Ishikawa (cell line): ENCODE results near the gene MFSD12.

Source experiments
- CEBPB ChIP-seq: IDR thresholded peaks from 2 replicates; pipeline ENCODE4 v1.6.1; 2012
- CREB1 ChIP-seq: IDR thresholded peaks from 2 replicates; pipeline ENCODE4 v1.6.1; 2012; ENCODE audit warnings: low read depth
- EGR1 ChIP-seq: IDR thresholded peaks from 2 replicates; pipeline ENCODE4 v1.6.1; 2012
- EP300 ChIP-seq: IDR thresholded peaks from 2 replicates; pipeline ENCODE4 v1.6.1; 2012; ENCODE audit warnings: borderline replicate concordance
- FOXM1 ChIP-seq: IDR thresholded peaks from 2 replicates; pipeline ENCODE4 v1.6.1; 2012; ENCODE audit warnings: low read depth, borderline replicate concordance
- MAX ChIP-seq: IDR thresholded peaks from 2 replicates; pipeline ENCODE4 v1.6.1; 2012
- NFIC ChIP-seq: IDR thresholded peaks from 2 replicates; pipeline ENCODE4 v1.6.1; 2012
- RAD21 ChIP-seq: IDR thresholded peaks from 2 replicates; pipeline ENCODE4 v1.6.1; 2012; ENCODE audit warnings: low read depth
- REST ChIP-seq: IDR thresholded peaks from 2 replicates; pipeline ENCODE4 v1.6.1; 2012; ENCODE audit warnings: low read depth, mild to moderate bottlenecking
- TAF1 ChIP-seq: IDR thresholded peaks from 2 replicates; pipeline ENCODE4 v1.6.1; 2012; ENCODE audit warnings: low read depth, mild to moderate bottlenecking
- TCF12 ChIP-seq: IDR thresholded peaks from 2 replicates; pipeline ENCODE4 v1.6.1; 2012; ENCODE audit warnings: low read depth
- TEAD4 ChIP-seq: IDR thresholded peaks from 2 replicates; pipeline ENCODE4 v1.6.1; 2012
- USF1 ChIP-seq: IDR thresholded peaks from 2 replicates; pipeline ENCODE4 v1.6.1; 2012
- YY1 ChIP-seq: IDR thresholded peaks from 2 replicates; pipeline ENCODE4 v1.6.1; 2012; ENCODE audit warnings: low read depth
- ZBTB7A ChIP-seq: IDR thresholded peaks from 2 replicates; pipeline ENCODE4 v1.6.1; 2012; ENCODE audit warnings: low read depth

The MFSD12 gene

GRCh38 chr19:3535563-3535965 lies 21.8 kb downstream of the MFSD12 start:
- TF ChIP-seq ZBTB7A (no peak), RAD21 (no peak), CEBPB (no peak), NFIC (no peak)

GRCh38 chr19:3535235-3535535 lies 22.2 kb downstream of the MFSD12 start:
- no peak for TF ChIP-seq CREB1
- TF ChIP-seq RAD21: no peak
- TF ChIP-seq USF1: no peak
- TF ChIP-seq YY1: no peak
- TF ChIP-seq TAF1: no peak
- no peak for TF ChIP-seq TEAD4
- no peak for TF ChIP-seq ZBTB7A
- no peak for TF ChIP-seq CEBPB
- TF ChIP-seq REST: no peak
- no peak for TF ChIP-seq NFIC
- no peak for TF ChIP-seq MAX
- no peak for TF ChIP-seq TCF12
- TF ChIP-seq EGR1: no peak
- TF ChIP-seq FOXM1: no peak

- TF ChIP-seq NFIC: no peak
- TF ChIP-seq ZBTB7A: no peak
Measured at GRCh38 chr19:3534375-3535234, 22.8 kb downstream of the MFSD12 start.

GRCh38 chr19:3533563-3534216 lies 23.7 kb downstream of the MFSD12 start:
- TF ChIP-seq RAD21: no peak
- TF ChIP-seq CEBPB: no peak
- no peak for TF ChIP-seq FOXM1
- no peak for TF ChIP-seq USF1
- no peak for TF ChIP-seq MAX
- TF ChIP-seq ZBTB7A: no peak
- no peak for TF ChIP-seq TCF12
- TF ChIP-seq EGR1: no peak
- no peak for TF ChIP-seq REST
- TF ChIP-seq CREB1: no peak
- no peak for TF ChIP-seq NFIC
- TF ChIP-seq TAF1: no peak

GRCh38 chr19:3533033-3533432 lies 24.4 kb downstream of the MFSD12 start:
- no peak for TF ChIP-seq REST
- no peak for TF ChIP-seq TAF1
- TF ChIP-seq TEAD4: no peak
- no peak for TF ChIP-seq YY1
- TF ChIP-seq MAX: no peak
- TF ChIP-seq TCF12: no peak
- TF ChIP-seq EGR1: no peak
- no peak for TF ChIP-seq RAD21
- no peak for TF ChIP-seq CREB1
- no peak for TF ChIP-seq NFIC
- no peak for TF ChIP-seq EP300
- no peak for TF ChIP-seq ZBTB7A
- no peak for TF ChIP-seq FOXM1
- no peak for TF ChIP-seq USF1
- no peak for TF ChIP-seq CEBPB
